HEK293T (cell line): ENCODE measurements around the gene HCN4.

Experiments
- ARNT ChIP-seq: fragments of 450-650 bp; IDR thresholded peaks from 2 replicates; pipeline ENCODE4 v1.6.1; 2017; ENCODE audit warnings: mild to moderate bottlenecking
- BHLHE40 ChIP-seq: fragments of 450-650 bp; IDR thresholded peaks from 2 replicates; pipeline ENCODE4 v1.6.1; 2016; ENCODE audit warnings: mild to moderate bottlenecking, moderate library complexity, borderline replicate concordance
- FOXA1 ChIP-seq: fragments of 450-650 bp; IDR thresholded peaks from 2 replicates; pipeline ENCODE4 v1.6.1; 2016; ENCODE audit warnings: mild to moderate bottlenecking
- FOXK2 ChIP-seq: fragments of 450-650 bp; IDR thresholded peaks from 2 replicates; pipeline ENCODE4 v1.6.1; 2016; ENCODE audit warnings: mild to moderate bottlenecking
- FOXM1 ChIP-seq: fragments of 450-650 bp; IDR thresholded peaks from 2 replicates; pipeline ENCODE4 v1.6.1; 2017; ENCODE audit warnings: mild to moderate bottlenecking, borderline replicate concordance
- HDGF ChIP-seq: fragments of 450-650 bp; IDR thresholded peaks from 2 replicates; pipeline ENCODE4 v1.6.1; 2017; ENCODE audit warnings: antibody characterized with exemption, borderline replicate concordance
- NFRKB ChIP-seq: fragments of 450-650 bp; IDR thresholded peaks from 2 replicates; pipeline ENCODE4 v1.6.1; 2016; ENCODE audit warnings: mild to moderate bottlenecking, moderate library complexity
- SP1 ChIP-seq: fragments of 450-650 bp; IDR thresholded peaks from 2 replicates; pipeline ENCODE4 v1.6.1; 2017
- TARDBP ChIP-seq: fragments of 450-650 bp; IDR thresholded peaks from 2 replicates; pipeline ENCODE4 v1.6.1; 2016
- ZNF384 ChIP-seq: fragments of 450-650 bp; IDR thresholded peaks from 2 replicates; pipeline ENCODE4 v1.6.1; 2016

GRCh38 chr15:73331501-73331900, 37.3 kb downstream of the HCN4 start:
- TF ChIP-seq ZNF384 (no peak), FOXA1 (no peak), ARNT (no peak), TARDBP (no peak), BHLHE40 (no peak), SP1 (no peak), FOXK2 (no peak), NFRKB (no peak), FOXM1 (no peak), HDGF (no peak)
